Measurements from ENCODE around the gene BOD1.

BOD1 gene

DNA sequence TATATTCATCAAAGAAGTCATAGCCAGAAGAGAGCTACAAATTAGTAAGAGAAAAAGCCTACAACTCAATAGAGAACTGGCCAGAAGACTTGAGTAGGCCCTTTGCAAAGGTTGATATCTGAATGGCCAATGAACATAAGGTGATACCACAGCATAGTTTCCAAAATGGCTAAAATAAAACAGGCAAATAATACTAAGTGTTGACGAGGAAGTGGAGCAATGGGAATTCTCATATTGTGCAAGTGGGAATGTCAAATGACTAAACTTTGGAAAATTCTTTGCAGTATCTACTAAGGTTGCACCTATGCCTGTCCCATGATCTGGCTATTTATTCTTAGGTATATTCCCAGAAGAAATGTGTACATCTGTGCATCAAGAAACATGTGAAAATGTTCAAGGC, 48.3 kb downstream of the BOD1 start:
- TF ChIP-seq, protein P1, sequence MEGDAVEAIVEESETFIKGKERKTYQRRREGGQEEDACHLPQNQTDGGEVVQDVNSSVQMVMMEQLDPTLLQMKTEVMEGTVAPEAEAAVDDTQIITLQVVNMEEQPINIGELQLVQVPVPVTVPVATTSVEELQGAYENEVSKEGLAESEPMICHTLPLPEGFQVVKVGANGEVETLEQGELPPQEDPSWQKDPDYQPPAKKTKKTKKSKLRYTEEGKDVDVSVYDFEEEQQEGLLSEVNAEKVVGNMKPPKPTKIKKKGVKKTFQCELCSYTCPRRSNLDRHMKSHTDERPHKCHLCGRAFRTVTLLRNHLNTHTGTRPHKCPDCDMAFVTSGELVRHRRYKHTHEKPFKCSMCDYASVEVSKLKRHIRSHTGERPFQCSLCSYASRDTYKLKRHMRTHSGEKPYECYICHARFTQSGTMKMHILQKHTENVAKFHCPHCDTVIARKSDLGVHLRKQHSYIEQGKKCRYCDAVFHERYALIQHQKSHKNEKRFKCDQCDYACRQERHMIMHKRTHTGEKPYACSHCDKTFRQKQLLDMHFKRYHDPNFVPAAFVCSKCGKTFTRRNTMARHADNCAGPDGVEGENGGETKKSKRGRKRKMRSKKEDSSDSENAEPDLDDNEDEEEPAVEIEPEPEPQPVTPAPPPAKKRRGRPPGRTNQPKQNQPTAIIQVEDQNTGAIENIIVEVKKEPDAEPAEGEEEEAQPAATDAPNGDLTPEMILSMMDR (IDR thresholded peaks at IDR 0.05; ENCODE audit: insufficient read depth, missing control alignments) = no peak
- no peak for DNase-seq (ENCODE audit: insufficient read length, low spot score)
- FAIRE-seq = no peak

DNA sequence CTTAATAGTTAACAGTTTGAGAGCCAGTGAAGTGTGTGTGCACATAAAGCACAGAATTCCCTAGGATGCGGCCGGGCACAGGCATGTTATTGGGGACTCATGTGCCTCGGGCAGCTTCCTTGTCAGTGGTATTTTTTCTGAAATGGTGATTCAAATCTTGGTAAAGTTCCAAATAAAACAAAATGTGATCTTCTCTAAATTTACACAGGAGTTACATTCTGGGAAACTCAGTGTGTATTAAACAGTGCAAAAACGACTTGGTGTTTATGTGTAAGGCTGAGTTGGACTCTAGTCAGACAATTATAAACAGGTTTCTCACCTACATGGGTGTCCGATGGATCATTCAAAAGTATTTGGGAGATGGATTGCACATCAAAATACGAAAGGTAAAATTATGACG, 48.9 kb downstream of the BOD1 start:
- TF ChIP-seq, protein P1 (IDR thresholded peaks at IDR 0.05; ENCODE audit: insufficient read depth, missing control alignments) = no peak
- DNase-seq (ENCODE audit: insufficient read length, low spot score) = no peak
- no peak for FAIRE-seq

DNA sequence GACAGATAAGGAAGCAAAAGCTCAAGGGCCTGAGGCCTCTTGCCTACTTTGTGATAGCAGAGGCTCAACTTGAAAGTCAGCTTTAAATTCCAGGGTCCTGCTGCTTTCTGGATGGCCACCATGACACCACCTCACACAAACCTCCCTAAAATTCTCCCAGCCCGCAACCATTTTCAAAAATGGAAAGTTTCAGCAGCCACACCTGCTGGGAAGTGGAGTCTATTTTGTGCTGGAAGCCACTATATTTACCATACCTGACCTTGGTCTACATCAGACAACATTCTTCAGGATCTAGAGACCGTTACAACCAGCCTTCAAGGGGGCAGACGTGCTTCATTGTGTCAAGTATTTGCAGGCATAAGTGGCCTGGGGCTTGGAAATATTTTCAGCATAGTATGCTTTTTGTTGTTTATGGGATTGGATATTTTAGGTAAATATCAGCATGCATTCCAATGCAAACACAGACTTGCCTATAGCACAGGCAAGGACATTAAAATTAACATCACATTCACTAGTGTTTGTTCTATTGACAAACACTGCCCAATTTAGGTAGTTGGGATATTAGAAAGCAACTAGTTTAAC, 50.9 kb downstream of the BOD1 start:
- FAIRE-seq = no peak
- TF ChIP-seq, protein P1 (IDR thresholded peaks at IDR 0.05; ENCODE audit: insufficient read depth, missing control alignments) = no peak
- no peak for DNase-seq (ENCODE audit: insufficient read length, low spot score)

DNA sequence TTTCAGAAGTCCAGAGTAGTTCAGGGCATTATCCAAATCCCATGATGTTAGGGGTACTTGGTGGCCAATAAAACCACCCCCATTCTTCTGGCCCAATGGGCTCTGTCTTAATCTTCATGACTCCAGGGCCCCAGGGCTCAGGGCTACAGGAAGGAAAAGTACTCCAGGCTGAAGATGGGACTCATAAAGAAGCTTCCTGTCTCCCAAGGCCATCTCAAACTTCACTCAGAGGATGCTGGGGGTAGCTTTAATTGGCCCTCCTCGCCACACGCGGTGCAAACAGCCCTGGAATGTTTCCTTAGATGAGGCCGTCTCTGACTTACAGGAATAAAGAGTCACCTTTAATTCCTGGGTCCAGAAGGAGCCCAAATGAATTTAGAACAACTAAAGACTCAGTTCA, 52.3 kb downstream of the BOD1 start:
- no peak for FAIRE-seq

DNA sequence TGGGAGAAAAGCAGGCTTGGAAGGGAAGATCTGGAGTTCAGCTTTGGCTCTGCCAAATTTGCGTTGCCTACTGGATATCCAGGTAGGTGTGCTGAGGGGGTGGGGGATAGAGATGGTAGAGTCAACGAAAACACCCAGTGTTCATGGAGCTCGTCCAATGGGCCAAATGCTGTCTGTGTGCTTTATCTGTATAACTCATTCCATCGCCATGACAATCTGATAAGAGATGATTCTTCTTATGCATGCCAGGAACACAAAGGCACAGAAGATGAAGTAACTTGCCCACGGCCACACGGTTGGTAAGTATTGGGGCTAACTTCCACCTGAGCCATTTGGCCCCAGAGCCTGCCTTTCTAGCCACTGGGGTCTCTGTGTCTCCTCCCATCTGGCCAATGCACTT, 53.2 kb downstream of the BOD1 start:
- DNase-seq (ENCODE audit: insufficient read length, low spot score) (no peak), FAIRE-seq (no peak)
- TF ChIP-seq, protein P1 (IDR thresholded peaks at IDR 0.05; ENCODE audit: insufficient read depth, missing control alignments) = no peak

More for the DNA sequence above, 52.3 kb downstream of the BOD1 start:
- TF ChIP-seq, protein P1 (IDR thresholded peaks at IDR 0.05; ENCODE audit: insufficient read depth, missing control alignments) = no peak
- DNase-seq (ENCODE audit: insufficient read length, low spot score) = no peak

DNA sequence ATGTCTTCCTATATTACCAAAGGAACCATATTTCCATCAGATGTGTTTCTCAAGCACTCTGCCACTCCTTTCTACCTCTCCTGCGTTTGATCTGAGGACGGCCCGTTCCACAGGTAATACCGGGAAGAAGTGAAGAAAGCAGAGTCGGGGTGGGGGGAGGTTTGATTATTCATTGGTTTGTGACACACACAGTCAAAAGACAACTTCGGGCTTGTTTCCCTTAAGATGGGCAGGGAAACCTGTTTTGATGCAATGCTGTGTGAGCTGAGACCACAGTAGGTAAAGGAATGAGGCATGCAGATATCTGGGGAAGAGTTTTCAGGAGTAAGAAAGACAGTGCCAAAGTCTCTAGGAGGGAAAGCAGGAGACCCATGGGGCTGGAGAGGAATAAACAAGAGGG, 54.0 kb downstream of the BOD1 start:
- DNase-seq (ENCODE audit: insufficient read length, low spot score) (no peak), FAIRE-seq (no peak)
- TF ChIP-seq, protein P1 (IDR thresholded peaks at IDR 0.05; ENCODE audit: insufficient read depth, missing control alignments) = no peak
